SK-N-SH (cell line): ENCODE measurements around the gene ANKS4B. TPM values are rescaled to one million over a fixed set of nuclear protein-coding genes. Genes with fewer than 3 reads are reported as not detected.

ENCODE experiments used
- CTCF ChIA-PET: fragments of 300-600, 350-600 bp; formaldehyde crosslinking; extraction: SDS; loops from one replicate; lab custom pipeline; 2021; lab: Yijun Ruan, JAX
- POLR2A ChIA-PET: fragments of 350-600 bp; sonication (Branson Sonifier 250); formaldehyde crosslinking; extraction: SDS; loops from one replicate; lab custom pipeline; 2020; ENCODE audit warnings: antibody characterized with exemption, inconsistent platforms; lab: Yijun Ruan, JAX
- DNase-seq: peaks from one replicate; pipeline ENCODE4 v3.0.0; 2012
- H2AFZ ChIP-seq: fragments of 200-600 bp; sonication (generic); 2 replicates; pipeline ENCODE4 v1.8.1; 2016; ENCODE audit warnings: antibody characterized with exemption, mild to moderate bottlenecking, low read depth
- H3F3A ChIP-seq: fragments of 200-600 bp; sonication (generic); replicated peaks from 2 replicates; pipeline ENCODE3; 2016; ENCODE audit warnings: antibody characterized with exemption, mild to moderate bottlenecking; ENCODE audit not compliant: insufficient read depth
- H3K27ac ChIP-seq, 2 experiments: fragments of 200-500 bp in 1 of 2; fragments of 200-600 bp in 1 of 2; sonication (Bioruptor generic) in 1 of 2; sonication (generic), shearing (Covaris generic) in 1 of 2; 2 replicates each; pipeline versions ENCODE4 v1.5.1 to v1.6.1; 2014 to 2016; ENCODE audit warnings: low read depth in 2 of 2, inconsistent platforms in 1 of 2, low read length in 1 of 2, mild to moderate bottlenecking in 1 of 2, mixed read lengths in 1 of 2
- H3K27me3 ChIP-seq: fragments of 200-600 bp; sonication (generic), shearing (Covaris generic); 2 replicates; pipeline ENCODE4 v1.6.1; 2016; ENCODE audit warnings: mixed run types; ENCODE audit not compliant: insufficient read depth
- H3K36me3 ChIP-seq, 2 experiments: fragments of 200-500 bp in 1 of 2; fragments of 200-600 bp in 1 of 2; sonication (Bioruptor generic) in 1 of 2; sonication (generic) in 1 of 2; replicated peaks in 1 of 2; 2 replicates each; pipeline versions ENCODE3 to v1.5.1; 2014 to 2016; ENCODE audit warnings: low read length in 1 of 2, mild to moderate bottlenecking in 1 of 2; ENCODE audit not compliant: insufficient read depth in 2 of 2, control insufficient read depth in 1 of 2
- H3K4me1 ChIP-seq, 2 experiments: fragments of 200-500 bp in 1 of 2; fragments of 200-600 bp in 1 of 2; sonication (Bioruptor generic) in 1 of 2; sonication (generic), shearing (Covaris generic) in 1 of 2; 2 replicates each; pipeline versions ENCODE4 v1.5.1 to v1.6.1; 2014 to 2016; ENCODE audit warnings: low read depth in 1 of 2, low read length in 1 of 2, mixed run types in 1 of 2; ENCODE audit not compliant: insufficient read depth in 2 of 2, control insufficient read depth in 1 of 2
- H3K4me2 ChIP-seq: fragments of 200-600 bp; sonication (generic), shearing (Covaris generic); 2 replicates; pipeline ENCODE4 v1.6.1; 2017; ENCODE audit warnings: mixed run types
- H3K4me3 ChIP-seq, 2 experiments: fragments of 200-500 bp in 1 of 2; fragments of 200-600 bp in 1 of 2; sonication (Bioruptor generic) in 1 of 2; sonication (generic), shearing (Covaris generic) in 1 of 2; 2 replicates each; pipeline versions ENCODE4 v1.5.1 to v1.8.1; 2014 to 2016; ENCODE audit warnings: low read depth in 2 of 2, inconsistent platforms in 1 of 2, low read length in 1 of 2, mild to moderate bottlenecking in 1 of 2, mixed read lengths in 1 of 2, moderate library complexity in 1 of 2
- H3K79me2 ChIP-seq: fragments of 200-600 bp; sonication (generic); 2 replicates; pipeline ENCODE4 v1.8.1; 2017; ENCODE audit warnings: mild to moderate bottlenecking; ENCODE audit not compliant: insufficient read depth
- H3K9ac ChIP-seq: fragments of 200-600 bp; sonication (generic); 2 replicates; pipeline ENCODE4 v1.6.1; 2017; ENCODE audit warnings: mixed run types
- H3K9me2 ChIP-seq: fragments of 200-600 bp; sonication (generic); 2 replicates; pipeline ENCODE4 v1.6.1; 2017; ENCODE audit warnings: mixed run types
- H3K9me3 ChIP-seq: fragments of 200-600 bp; sonication (generic); 2 replicates; pipeline ENCODE4 v1.6.1; 2017; ENCODE audit warnings: mixed run types, mild to moderate bottlenecking, moderate library complexity
- H4K20me1 ChIP-seq: fragments of 200-600 bp; sonication (generic); 2 replicates; pipeline ENCODE4 v1.6.1; 2017; ENCODE audit warnings: mild to moderate bottlenecking, mixed run types; ENCODE audit not compliant: insufficient read depth
- CHD2 ChIP-seq: fragments of 150-350 bp; IDR thresholded peaks from 2 replicates; pipeline ENCODE4 v1.6.1; 2018; ENCODE audit warnings: low read length; ENCODE audit not compliant: partially characterized antibody
- CTCF ChIP-seq: fragments of 200-600 bp; sonication (generic); IDR thresholded peaks from 2 replicates; pipeline ENCODE4 v1.6.1; 2017; ENCODE audit warnings: antibody characterized with exemption, mild to moderate bottlenecking, moderate library complexity
- ELF1 ChIP-seq: IDR thresholded peaks from 2 replicates; pipeline ENCODE4 v1.4.0; 2012
- EP300 ChIP-seq, 2 experiments: IDR thresholded peaks; 2 replicates each; pipeline versions ENCODE4 v1.4.0 to v1.6.1; 2012; ENCODE audit warnings: borderline replicate concordance in 1 of 2, low read depth in 1 of 2, low read length in 1 of 2
- FOSL2 ChIP-seq: IDR thresholded peaks from 2 replicates; pipeline ENCODE4 v1.4.0; 2012; ENCODE audit warnings: low read depth, mild to moderate bottlenecking, moderate library complexity, borderline replicate concordance
- FOXJ3 ChIP-seq: sonication (generic); formaldehyde crosslinking; IDR thresholded peaks from 2 replicates; pipeline ENCODE4 v1.5.1; 2020; ENCODE audit warnings: mild to moderate bottlenecking, missing genetic modification reagents
- IRF3 ChIP-seq: fragments of 150-350 bp; IDR thresholded peaks from 2 replicates; pipeline ENCODE4 v1.6.1; 2016; ENCODE audit warnings: mild to moderate bottlenecking, low read depth, low read length
- JUND ChIP-seq: IDR thresholded peaks from 2 replicates; pipeline ENCODE4 v1.4.0; 2012
- MEF2A ChIP-seq: IDR thresholded peaks from 2 replicates; pipeline ENCODE4 v1.4.0; 2012; ENCODE audit warnings: low read depth, borderline replicate concordance
- MXI1 ChIP-seq: IDR thresholded peaks from 2 replicates; pipeline ENCODE4 v1.6.1; 2012; ENCODE audit warnings: mild to moderate bottlenecking, low read depth, low read length, improper control_type of control experiment
- PBX3 ChIP-seq: IDR thresholded peaks from 2 replicates; pipeline ENCODE4; 2012
- POLR2AphosphoS5 ChIP-seq: IDR thresholded peaks from 2 replicates; pipeline ENCODE4 v1.6.1; 2012; ENCODE audit warnings: low read depth, low read length
- RAD21 ChIP-seq: IDR thresholded peaks from 2 replicates; pipeline ENCODE4 v1.6.1; 2012; ENCODE audit warnings: mild to moderate bottlenecking, low read length
- RFX5 ChIP-seq: IDR thresholded peaks from 2 replicates; pipeline ENCODE4 v1.6.1; 2012; ENCODE audit warnings: mild to moderate bottlenecking, improper control_type of control experiment, low read length
- RXRA ChIP-seq: IDR thresholded peaks from 2 replicates; pipeline ENCODE4 v1.4.0; 2012; ENCODE audit warnings: low read depth, mild to moderate bottlenecking, borderline replicate concordance
- SIN3A ChIP-seq: IDR thresholded peaks from 2 replicates; pipeline ENCODE4 v1.6.1; 2012; ENCODE audit warnings: low read depth, mild to moderate bottlenecking, low read length, moderate library complexity, borderline replicate concordance
- TAF1 ChIP-seq: IDR thresholded peaks from 2 replicates; pipeline ENCODE4 v1.6.1; 2012; ENCODE audit warnings: low read depth, mild to moderate bottlenecking, low read length, moderate library complexity, borderline replicate concordance
- TEAD4 ChIP-seq: IDR thresholded peaks from 2 replicates; pipeline ENCODE4 v1.4.0; 2012; ENCODE audit warnings: mild to moderate bottlenecking, borderline replicate concordance; ENCODE audit not compliant: insufficient read depth
- USF1 ChIP-seq: IDR thresholded peaks from 2 replicates; pipeline ENCODE4 v1.4.0; 2012; ENCODE audit warnings: low read depth, borderline replicate concordance
- USF2 ChIP-seq: fragments of 150-350 bp; IDR thresholded peaks from 2 replicates; pipeline ENCODE4 v1.6.1; 2017; ENCODE audit warnings: antibody characterized with exemption, low read length, low read depth, borderline replicate concordance
- YY1 ChIP-seq: IDR thresholded peaks from 2 replicates; pipeline ENCODE4 v1.4.0; 2012; ENCODE audit warnings: low read depth, mild to moderate bottlenecking
- ZBTB33 ChIP-seq: IDR thresholded peaks from 2 replicates; pipeline ENCODE4 v1.4.0; 2012; ENCODE audit warnings: low read depth, borderline replicate concordance
- WGBS: methylation state at CpG from one replicate; pipeline ENCODE4 v1.1.6; 2017; ENCODE audit warnings: low lambda C conversion rate; 5-methylcytosine and 5-hydroxymethylcytosine counted together
- polyA plus RNA-seq, 3 experiments: library from polyadenylated mRNA; depleted of rRNA; stranded (reverse); fragments of >200 nt; gene quantifications; 2 replicates each; pipeline ENCODE4 v1.2.3, GENCODE V29; 2012

The ANKS4B gene
- polyA plus RNA-seq, 1 of the 3 experiments (the other 2 are of a cell fraction) = not detected

- Histone ChIP-seq H3K4me1 (peaks cover 0 to 12% of the 10 kb centered on the region in 2 experiments; a peak in 2 of 4 replicates), H3K36me3 (no peaks in the 10 kb centered on the region), H3K27ac (no peak overlapping the region), H3K9me3 (no peaks in the 10 kb centered on the region), H3K4me2 (no peak overlapping the region), H4K20me1 (no peaks in the 10 kb centered on the region), H3K79me2 (no peaks in the 10 kb centered on the region), H3K4me3 (no peak overlapping the region), H2AFZ (no peak overlapping the region), H3K9me2 (no peaks in the 10 kb centered on the region), H3K9ac (no peak overlapping the region), H3K27me3 (no peaks in the 10 kb centered on the region; the same call in 1 of the 2 replicates), H3F3A (no peaks in the 10 kb centered on the region)
- TF ChIP-seq FOXJ3 (no peak), POLR2AphosphoS5 (no peak), ZBTB33 (no peak), CHD2 (no peak), YY1 (no peak), IRF3 (no peak), MEF2A (no peak), USF2 (no peak), RXRA (no peak), ELF1 (no peak), USF1 (no peak), FOSL2 (no peak)
- CTCF ChIA-PET = interaction anchor here (0.7 to 2.3 kb wide), 4 partner anchors 11 to 79 kb away, joined by 4 to 10 read pairs (median 5); partner anchors contain the start of gene CRYM
- WGBS = 84% methylated on average over 4 of the region's 4 CpGs
- DNase-seq = no peak
- POLR2A ChIA-PET = no interaction called here
Measured at GRCh38 chr16:21267298-21267697, 33.8 kb downstream of the ANKS4B start.

GRCh38 chr16:21268236-21268635 is 34.7 kb downstream of the ANKS4B start:
- ChIA-PET CTCF (interaction anchor here (1.3 to 1.9 kb wide), 2 partner anchors 11 to 79 kb away, joined by 4 to 6 read pairs; no protein-coding TSS in a partner anchor), POLR2A (no interaction called here)
- H4K20me1 ChIP-seq = no peaks in the 10 kb centered on the region
- H3K4me2 ChIP-seq = no peak overlapping the region
- H3K27ac ChIP-seq = no peak overlapping the region
- no peaks in the 10 kb centered on the region for H3K36me3 ChIP-seq
- no peaks in the 10 kb centered on the region for H3F3A ChIP-seq
- no peak overlapping the region for H2AFZ ChIP-seq
- no peaks in the 10 kb centered on the region for H3K9me2 ChIP-seq
- H3K27me3 ChIP-seq = no peaks in the 10 kb centered on the region; the same call in 1 of the 2 replicates
- WGBS = 81% methylated on average over 9 of the region's 9 CpGs
- no peaks in the 10 kb centered on the region for H3K9me3 ChIP-seq
- peaks cover 0 to 12% of the 10 kb centered on the region in 2 experiments; a peak in 2 of 4 replicates for H3K4me1 ChIP-seq
- H3K79me2 ChIP-seq = no peaks in the 10 kb centered on the region
- no peak for DNase-seq
- H3K4me3 ChIP-seq = no peak overlapping the region
- no peak overlapping the region for H3K9ac ChIP-seq
- TF ChIP-seq EP300 (IDR thresholded peaks at IDR 0.05; ENCODE audit: borderline replicate concordance in 1 of 2, low read depth in 1 of 2, low read length in 1 of 2) (no peak), SIN3A (no peak), TEAD4 (no peak), MXI1 (no peak), JUND (no peak), RFX5 (no peak), TAF1 (no peak), MEF2A (no peak), CTCF (no peak), RAD21 (no peak), PBX3 (no peak)
